PC-9 (cell line): ENCODE data around the gene IFNL2.
"Not testable (repeated sequence)": the region's sequence is repeated elsewhere in the genome, so short reads cannot be mapped to it uniquely, and the experiment has no call there.

Experiments used
- EZH2 ChIP-seq: fragments of 200-600 bp; sonication (generic); IDR thresholded peaks from 2 replicates; pipeline ENCODE4 v1.8.0; 2017; ENCODE audit warnings: antibody characterized with exemption, low read depth
- TF ChIP-seq, protein P1 (sequence below): fragments of 200-600 bp; sonication (generic); conservative IDR thresholded peaks from 2 replicates; pipeline ENCODE4 v1.6.1; 2017; ENCODE audit warnings: mixed run types, antibody characterized with exemption, mild to moderate bottlenecking, moderate library complexity

DNA sequence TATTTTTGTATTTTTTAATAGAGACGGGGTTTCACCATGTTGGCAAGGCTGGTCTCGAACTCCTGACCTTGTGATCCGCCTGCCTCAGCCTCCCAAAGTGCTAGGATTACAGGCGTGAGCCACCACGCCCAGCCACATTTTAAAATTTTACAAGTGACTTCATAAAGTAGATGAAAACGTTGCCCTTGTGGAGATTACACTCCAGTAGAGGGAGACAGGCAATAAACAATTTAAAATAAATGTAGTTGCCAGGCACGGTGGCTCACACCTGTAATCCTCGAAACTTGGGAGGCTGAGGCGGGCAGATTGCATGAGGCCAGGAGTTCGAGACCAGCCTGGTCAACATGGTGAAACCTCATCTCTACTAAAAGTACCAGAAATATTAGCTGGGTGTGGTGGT, 49.1 kb upstream of the IFNL2 start:
- TF ChIP-seq, protein P1, sequence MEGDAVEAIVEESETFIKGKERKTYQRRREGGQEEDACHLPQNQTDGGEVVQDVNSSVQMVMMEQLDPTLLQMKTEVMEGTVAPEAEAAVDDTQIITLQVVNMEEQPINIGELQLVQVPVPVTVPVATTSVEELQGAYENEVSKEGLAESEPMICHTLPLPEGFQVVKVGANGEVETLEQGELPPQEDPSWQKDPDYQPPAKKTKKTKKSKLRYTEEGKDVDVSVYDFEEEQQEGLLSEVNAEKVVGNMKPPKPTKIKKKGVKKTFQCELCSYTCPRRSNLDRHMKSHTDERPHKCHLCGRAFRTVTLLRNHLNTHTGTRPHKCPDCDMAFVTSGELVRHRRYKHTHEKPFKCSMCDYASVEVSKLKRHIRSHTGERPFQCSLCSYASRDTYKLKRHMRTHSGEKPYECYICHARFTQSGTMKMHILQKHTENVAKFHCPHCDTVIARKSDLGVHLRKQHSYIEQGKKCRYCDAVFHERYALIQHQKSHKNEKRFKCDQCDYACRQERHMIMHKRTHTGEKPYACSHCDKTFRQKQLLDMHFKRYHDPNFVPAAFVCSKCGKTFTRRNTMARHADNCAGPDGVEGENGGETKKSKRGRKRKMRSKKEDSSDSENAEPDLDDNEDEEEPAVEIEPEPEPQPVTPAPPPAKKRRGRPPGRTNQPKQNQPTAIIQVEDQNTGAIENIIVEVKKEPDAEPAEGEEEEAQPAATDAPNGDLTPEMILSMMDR = not testable (repeated sequence)
- not testable (repeated sequence) for TF ChIP-seq EZH2
